GM21723 (cell line): ENCODE results near the gene SLC19A1.

ENCODE experiments used
- ATAC-seq: cut with Tn5 transposase; IDR thresholded peaks from one replicate; pipeline ENCODE4 v1.9.1; 2021; ENCODE audit warnings: mild to moderate bottlenecking, moderate library complexity; ENCODE audit not compliant: unreplicated experiment

Gene SLC19A1

GRCh38 chr21:45496968-45497845, 45.0 kb downstream of the SLC19A1 start:
- no peak for ATAC-seq

- no peak for ATAC-seq
Measured at GRCh38 chr21:45496151-45496967, 45.9 kb downstream of the SLC19A1 start.

- ATAC-seq: no peak
Measured at GRCh38 chr21:45494851-45495680, 47.2 kb downstream of the SLC19A1 start.

DNA sequence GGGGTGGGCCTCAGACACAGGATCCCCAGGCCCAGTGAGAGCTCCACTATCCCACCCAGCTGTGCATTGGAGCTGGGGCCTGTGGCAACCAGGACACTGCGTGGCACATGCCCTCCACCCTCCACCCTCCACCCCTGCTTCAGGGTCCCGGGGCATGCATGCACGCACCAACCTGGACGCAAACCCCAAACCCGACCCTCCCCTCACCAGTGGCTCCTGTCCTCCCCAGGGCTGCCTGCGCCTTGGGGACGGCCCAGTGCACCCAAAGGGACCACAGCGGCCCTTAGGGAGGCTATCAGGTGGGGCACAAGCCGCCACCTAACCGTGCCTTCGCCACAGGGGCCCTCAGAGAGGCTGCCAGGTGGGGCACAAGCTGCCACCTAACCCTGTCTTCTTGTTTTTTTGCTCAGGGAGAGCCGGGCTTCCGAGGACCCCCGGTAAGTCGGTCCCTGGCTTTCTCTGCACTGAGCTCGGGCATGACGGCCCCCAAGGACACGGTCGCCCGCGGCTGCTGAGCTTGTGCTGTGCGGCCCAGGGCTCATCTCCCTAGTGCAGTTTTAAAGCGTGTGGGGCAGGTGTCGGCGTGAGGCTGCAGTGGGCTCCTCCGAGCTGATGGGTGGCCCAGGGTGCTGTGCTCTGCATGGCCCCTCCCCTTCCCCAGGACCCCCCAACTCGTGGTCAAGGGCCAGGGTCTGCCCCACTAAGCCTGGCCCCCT, 47.9 kb downstream of the SLC19A1 start:
- ATAC-seq: no peak

DNA sequence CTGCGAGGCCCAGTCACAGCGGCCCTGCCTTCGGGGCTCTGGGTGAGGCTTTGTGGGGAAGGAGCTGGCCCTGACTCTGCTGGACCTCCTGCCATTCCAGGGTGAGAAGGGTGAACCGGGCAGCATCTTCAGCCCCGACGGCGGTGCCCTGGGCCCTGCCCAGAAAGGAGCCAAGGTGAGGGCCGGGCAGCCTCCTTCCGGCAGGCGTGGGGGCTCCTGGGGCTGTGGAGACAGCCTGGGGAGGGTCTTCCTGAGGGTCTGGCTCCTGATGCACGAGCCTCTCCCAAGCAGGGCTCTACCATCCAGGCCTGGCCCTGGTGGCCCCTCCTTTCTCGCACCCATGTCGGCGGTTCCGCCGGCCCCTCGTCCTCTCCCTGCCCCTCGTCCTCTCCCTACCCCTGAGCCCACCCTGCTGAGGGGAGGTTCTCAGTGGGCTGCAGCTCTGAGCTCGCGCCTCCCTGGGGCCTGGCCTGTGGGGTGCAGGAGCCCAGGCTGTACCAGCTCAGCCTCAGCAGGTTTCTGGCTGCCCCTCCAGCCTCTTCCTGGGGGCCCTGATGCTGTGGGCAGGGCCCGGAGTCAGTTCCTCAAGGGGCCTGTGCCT, 48.7 kb downstream of the SLC19A1 start:
- no peak for ATAC-seq

GRCh38 chr21:45492765-45493164, 49.5 kb downstream of the SLC19A1 start:
- ATAC-seq: no peak

DNA sequence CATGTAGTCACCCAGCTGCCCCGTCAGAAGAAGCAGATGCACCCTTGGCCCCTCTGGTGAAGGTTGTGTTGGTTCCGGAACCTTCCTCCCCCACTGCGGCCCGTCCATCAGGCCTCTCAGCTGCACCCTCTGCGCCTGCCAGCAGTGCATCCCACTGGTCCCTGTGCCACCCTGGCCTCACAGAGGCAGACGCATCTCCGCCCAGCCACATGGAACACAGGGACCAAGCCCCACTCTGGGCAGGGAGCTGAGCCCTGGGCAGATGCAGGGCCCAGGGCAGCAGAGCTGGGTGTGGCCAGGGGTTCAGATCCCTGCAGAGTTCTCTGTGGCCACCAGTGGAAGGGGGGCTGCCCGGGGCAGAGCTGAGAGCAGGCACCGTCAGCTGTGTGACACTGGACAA, 50.6 kb downstream of the SLC19A1 start:
- no peak for ATAC-seq

DNA sequence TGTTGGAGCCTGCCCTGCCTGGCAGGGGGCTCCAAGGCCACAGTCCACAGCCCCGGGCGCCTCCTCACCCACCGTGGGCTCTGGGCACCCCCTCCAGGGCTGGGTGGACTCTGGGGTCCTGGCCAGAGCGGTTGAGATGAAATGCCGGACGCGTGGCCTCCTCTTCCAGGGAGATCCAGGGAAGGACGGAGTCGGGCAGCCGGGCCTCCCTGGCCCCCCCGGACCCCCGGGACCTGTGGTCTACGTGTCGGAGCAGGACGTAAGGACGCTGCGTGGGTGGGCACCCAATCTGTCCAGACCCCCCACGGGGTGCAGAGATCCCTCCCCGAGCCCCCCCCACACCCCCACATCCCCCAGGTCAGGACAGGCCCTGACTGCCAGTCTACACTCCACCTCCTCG, 51.2 kb downstream of the SLC19A1 start:
- ATAC-seq: no peak

- no peak for ATAC-seq
Measured at GRCh38 chr21:45490049-45490731, 52.0 kb downstream of the SLC19A1 start.

- ATAC-seq: no peak
Measured at GRCh38 chr21:45489722-45489982, 52.6 kb downstream of the SLC19A1 start.

- no peak for ATAC-seq
Measured at GRCh38 chr21:45488931-45489721, 53.1 kb downstream of the SLC19A1 start.

- no peak for ATAC-seq
Measured at GRCh38 chr21:45487891-45488600, 54.2 kb downstream of the SLC19A1 start.

DNA sequence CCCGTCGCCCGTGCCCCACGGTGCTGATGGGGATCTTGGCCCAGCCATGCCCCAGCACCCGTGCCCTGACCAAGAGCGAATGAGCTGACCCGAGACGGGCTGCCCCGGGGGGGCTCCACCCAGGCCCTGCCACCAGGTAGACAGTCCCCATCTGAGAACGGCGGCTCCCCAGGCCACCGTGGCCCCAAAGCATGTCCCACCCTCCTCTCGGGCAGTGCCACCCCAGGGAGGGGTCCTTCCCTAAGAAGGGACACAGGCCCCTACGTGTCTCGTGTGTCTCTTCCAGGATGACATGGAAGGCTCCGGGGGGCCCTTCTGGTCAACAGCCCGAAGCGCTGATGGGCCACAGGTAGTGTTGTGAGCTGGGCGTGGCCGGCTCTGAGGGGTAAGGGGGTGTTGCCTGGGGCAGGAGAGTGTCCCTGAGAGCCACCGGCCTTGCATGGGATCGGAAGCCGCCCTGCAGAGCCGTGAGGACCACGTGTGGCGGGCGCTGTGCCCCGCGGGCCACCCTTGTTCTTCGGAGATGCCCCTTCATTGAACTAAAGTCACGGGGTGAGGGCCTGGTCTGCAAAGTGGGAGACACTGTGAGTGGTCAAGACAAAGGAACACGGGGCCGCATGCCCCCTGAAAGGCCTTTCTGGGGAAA, 55.0 kb downstream of the SLC19A1 start:
- no peak for ATAC-seq

DNA sequence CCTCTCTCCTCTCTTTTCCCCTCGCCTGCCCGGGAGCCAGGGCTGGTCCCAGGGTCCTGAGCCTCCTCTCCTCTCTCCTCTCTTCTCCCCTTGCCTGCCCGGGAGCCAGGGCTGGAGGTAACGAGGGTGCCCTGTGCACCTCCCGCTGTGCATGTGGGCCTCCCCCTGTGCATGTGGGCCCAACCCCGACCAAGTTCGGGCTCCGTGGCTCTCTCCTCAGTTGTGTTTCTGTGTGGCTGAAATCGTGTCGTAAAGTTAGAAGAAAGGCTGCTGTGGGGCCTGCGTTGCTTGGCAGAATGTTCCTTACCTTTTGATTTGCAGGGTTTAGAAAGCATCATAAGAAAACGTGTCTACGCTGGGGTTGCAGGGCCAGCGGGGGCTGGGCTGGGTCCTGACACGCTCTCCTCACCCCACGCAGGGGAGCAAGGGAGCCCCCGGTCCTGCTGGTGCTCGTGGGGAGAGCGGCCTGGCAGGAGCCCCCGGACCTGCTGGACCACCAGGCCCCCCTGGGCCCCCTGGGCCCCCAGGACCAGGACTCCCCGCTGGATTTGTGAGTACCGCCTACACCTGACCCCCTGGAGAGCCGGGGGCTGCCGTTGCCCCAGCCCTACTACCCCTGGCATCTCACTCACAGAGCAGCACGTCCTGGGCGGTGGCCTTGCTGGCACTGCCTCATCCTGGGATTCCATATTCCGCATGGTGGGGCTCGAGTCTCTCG, 55.6 kb downstream of the SLC19A1 start:
- ATAC-seq: no peak

- no peak for ATAC-seq
Measured at GRCh38 chr21:45485686-45486442, 56.4 kb downstream of the SLC19A1 start.

GRCh38 chr21:45484318-45484717, 57.9 kb downstream of the SLC19A1 start:
- no peak for ATAC-seq
